HG03045 (cell line): ENCODE data around the gene ZFHX2.
"Not testable (repeated sequence)": the region's sequence is repeated elsewhere in the genome, so short reads cannot be mapped to it uniquely, and the experiment has no call there.

ENCODE experiments used
- ATAC-seq: cut with Tn5 transposase; IDR thresholded peaks from one replicate; pipeline ENCODE4 v1.9.1; 2021; ENCODE audit warnings: mild to moderate bottlenecking, moderate library complexity; ENCODE audit not compliant: unreplicated experiment

Gene ZFHX2

DNA sequence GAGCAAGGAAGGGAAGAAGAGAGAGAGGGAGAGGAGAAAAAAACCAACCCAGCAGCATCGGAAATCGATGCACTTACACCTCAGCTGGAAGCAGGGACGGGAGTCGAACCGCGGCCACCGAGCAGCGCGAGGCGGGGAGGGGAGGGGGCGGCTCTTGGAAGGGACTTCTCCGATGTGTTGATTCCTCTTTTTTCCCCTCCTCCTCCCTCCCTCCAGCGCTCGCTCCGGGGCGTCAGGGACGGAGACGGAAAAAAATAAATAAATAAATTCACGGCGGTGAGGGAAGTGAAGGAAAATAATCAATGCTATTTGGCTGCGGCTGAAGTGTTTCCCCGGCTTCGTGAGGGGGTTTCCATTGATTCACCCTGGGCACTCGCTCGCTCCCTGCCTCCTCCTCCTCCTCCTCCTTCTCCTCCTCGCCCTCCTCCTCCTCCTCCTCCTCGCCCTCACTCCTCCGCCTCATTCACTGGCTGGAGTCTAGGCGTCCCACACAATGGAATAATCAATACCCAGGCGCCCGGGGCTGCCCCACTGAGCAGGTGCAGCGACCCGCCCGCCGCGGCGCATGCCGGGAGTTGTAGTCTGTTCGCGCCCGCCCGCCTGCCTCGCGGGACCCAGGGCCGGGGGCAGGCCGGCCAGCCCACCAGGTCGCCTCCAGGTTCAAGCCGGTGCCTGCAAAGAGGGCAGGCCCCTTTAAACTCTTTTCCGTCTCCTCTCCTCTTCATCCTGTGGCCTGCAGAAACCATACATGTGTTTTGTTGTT is at the start of gene ZFHX2:
TSS of gene ZFHX2 (minus strand) at position 500 of the 763 bp plus-strand sequence. CDS start 16,440 bp downstream, outside the sequence.
- ATAC-seq, result peak; percentile 44

DNA sequence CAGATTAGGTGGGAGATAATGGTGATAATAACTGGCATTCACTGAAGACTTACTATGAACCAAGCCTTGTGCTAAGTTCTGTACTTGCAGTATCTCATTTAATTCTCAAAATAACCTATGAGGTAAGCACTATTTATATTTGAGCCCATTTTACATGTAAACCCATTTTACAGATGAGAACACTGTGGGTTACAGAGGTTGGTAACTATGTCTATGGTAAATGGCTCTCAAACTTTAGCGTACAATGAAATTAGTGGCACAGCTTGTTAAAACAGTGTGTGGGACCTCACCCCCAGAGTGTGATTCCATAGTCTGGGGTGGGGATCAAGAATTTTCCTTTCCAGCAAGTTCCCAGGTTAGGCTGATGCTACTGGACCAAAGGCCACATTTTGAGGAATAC is 49.2 kb upstream of the ZFHX2 start:
- ATAC-seq, result no peak

DNA sequence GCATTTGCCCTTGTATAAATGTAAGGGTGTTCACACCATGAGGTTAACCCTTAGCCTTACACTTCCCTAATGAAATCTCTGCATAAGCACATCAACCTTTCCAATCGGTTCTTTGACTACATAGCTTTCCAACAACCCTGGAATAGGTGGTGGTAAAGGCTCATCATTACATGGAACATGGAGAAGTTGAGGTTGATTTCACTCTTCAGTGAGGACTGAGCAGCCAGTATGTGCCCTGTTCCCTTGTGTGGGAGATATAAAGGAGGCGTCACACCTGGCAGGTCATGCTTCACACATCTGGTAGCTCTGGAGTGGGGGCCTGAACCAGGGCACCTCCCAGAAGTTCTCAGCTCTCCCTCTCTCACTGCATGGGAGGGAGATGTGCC is 48.8 kb upstream of the ZFHX2 start:
- no peak for ATAC-seq

DNA sequence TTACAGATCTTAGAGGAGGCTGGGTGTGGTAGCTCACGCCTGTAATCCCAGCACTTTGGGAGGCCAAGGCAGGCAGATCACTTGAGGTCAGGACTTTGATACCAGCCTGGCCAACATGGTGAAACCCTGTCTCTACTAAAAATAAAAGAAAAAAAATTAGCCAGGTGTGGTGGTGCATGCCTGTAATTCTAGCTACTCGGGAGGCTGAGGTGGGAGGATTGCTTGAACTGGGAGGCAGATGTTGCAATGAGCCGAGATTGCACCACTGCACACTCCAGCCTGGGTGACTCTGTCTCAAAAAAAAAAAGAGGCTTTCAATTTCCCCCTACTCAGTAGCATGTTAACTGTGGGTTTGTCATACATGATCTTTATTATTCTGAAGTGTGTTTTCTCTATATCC is 42.6 kb upstream of the ZFHX2 start:
- ATAC-seq, result not testable (repeated sequence)

DNA sequence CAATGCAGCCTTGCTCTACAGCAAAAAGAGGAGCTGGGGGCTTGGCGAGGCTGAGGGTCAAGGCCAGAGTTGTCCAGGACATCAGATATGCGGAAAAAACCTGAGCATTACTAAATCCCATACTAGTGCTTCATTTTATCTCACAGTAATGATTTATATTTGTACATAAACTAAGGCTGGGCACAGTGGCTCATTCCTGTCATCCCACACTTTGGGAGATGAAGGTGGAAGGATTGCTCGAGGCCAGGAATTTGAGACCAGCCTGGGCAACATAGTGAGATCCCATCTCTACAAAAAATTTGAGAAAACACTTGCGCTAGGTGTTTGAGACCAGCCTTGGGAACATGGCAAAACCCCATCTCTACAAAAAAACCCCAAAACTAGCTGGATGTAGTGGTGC is 38.6 kb upstream of the ZFHX2 start:
- ATAC-seq, result no peak

DNA sequence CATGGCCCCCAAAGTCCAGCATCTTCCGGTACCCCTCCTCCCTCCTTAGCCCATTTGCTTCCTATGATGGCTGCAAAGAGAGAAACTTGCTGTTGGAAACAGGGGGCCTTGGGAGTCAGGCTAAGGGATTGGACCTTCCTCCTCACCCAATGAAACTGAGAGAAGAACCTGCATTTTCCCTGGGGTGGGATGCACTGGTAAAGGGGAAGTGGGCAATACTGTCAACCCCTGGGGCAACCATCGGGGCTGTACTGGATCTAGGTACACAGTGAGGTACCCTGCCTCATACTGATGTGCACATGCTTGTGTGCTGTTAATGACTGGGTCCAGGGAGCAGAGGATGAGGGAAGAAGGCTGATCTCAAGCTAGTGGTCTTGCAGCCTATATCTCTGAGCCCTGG is 38.0 kb upstream of the ZFHX2 start:
- no peak for ATAC-seq

DNA sequence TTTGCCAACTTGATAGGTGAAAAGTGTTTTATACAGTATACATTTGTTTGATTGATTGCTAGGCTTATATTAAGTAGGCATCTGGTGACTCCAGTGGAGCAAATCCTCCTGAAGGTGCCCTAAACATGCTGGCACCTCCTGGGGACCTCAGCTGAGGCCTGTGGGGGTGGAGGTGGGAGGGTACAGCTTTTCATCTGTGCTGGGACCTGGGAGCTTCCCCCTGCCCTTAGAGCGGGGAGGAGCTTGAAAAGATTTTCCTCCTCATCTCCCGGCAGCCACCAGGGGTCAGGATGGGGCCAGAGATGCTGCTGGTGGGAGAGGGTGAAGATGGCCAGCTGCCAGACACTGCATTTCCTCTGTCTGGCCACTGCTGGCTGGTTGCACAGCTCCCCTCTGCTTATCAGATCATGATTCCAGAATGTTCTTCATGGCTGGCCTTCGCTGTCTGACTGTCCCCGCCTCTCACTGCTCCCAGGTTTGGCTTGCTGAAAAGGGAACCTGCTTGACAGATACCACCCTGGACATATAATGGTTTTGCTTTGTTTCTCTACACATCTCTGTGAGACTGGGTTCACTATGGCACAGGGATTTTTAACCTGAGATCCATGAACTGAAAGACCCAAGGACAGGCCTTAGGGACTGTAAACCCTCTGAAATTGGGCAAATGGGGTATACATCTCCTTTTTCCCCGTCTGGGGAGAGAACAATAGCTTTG is 37.5 kb upstream of the ZFHX2 start:
- ATAC-seq, result peak; percentile 73

DNA sequence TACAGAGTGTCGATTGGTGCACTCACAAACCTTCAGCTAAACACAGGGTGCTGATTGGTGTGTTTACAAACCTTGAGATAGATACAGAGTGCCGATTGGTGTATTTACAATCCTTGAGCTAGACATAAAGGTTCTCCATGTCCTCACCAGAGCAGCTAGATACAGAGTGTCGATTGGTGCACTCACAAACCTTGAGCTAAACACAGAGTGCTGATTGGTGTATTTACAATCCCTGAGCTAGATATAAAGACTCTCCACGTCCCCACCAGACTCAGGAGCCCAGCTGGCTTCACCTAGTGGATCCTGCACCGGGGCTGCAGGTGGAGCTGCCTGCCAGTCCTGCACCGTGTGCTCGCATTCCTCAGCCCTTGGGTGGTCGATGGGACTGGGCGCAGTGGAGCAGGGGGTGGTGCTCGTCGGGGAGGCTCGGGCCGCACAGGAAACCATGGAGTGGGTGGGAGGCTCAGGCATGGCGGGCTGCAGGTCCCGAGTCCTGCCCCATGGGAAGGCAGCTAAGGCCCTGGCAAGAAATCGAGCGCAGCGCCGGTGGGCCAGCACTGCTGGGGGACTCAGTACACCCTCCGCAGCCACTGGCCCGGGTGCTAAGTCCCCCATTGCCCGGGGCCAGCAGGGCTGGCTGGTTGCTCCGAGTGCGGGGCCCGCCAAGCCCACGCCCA is 33.1 kb upstream of the ZFHX2 start:
- not testable (repeated sequence) for ATAC-seq

DNA sequence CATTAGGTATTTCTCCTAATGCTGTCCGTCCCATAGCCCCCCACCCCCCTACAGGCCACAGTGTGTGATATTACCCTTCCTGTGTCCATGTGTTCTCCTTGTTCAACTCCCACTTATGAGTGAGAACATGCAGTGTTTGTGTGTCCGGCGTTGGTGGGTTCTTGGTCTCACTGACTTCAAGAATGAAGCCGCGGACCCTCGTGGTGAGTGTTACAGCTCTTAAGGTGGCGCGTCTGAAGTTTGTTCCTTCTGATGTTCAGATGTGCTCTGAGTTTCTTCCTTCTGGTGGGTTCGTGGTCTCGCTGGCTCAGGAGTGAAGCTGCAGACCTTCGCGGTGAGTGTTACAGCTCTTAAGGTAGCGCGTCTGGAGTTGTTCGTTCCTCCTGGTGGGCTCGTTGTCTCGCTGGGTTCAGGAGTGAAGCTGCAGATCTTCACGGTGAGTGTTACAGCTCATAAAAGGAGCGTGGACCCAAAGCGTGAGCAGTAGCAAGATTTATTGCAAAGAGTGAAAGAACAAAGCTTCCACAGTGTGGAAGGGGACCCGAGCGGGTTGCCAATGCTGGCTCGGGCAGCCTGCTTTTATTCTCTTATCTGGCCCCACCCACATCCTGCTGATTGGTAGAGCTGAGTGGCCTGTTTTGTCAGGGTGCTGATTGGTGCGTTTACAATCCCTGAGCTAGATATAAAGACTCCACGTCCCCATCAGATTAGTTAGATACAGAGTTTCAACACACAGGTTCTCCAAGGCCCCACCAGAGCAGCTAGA is 32.4 kb upstream of the ZFHX2 start:
- ATAC-seq, result not testable (repeated sequence)

DNA sequence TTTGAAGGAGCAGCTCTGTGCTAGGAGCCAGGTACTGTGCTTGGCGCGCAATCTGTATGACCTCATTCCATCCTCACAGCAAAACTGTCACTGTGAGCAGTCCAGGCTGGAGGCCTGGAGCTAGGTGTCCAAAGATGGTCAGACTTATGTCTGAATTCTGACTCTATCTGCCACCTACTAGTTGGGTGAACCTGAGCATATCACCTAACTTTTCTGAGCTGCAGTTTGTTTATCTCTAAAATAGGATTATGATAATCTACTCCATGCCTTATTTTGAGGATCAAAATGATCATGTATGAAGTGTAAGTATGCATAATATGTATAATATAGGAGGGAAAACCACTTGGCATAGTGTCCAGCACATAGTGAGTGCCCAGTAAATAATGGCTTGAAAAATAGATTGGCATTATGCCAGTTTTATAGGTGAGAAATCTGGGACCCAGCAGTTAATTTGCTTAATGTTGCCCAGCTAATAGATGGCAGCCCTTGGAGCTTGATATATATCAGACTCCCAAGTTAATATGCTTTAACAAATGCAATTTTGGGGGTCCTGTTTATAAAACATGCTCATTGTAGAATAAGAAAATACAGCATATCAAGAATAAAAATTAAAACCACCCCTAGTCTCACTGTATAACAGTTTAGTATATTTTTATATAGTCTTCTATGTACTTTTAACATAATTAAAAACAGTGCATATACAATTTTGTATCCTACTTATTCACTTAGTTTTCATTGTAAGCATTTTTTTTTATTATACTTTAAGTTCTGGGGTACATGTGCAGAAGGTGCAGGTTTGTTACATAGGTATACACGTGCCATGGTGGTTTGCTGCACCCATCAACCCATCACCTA is 31.6 kb upstream of the ZFHX2 start:
- ATAC-seq, result no peak

DNA sequence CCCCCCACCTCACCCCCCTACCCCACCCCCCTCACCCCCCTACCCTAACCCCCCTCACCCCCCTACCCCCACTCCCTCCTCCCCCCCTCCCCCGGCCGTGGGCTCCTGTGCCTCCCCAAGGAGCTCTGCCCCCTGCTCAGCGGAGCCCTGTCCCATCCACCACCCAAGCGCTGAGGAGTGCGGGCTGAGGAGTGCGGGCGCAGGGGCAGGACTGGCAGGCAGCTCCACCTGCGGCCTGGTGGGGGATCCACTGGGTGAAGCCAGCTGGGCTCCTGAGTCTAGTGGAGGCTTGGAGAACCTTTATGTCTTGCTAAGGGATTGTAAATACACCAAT is 29.4 kb upstream of the ZFHX2 start:
- ATAC-seq, result no peak

DNA sequence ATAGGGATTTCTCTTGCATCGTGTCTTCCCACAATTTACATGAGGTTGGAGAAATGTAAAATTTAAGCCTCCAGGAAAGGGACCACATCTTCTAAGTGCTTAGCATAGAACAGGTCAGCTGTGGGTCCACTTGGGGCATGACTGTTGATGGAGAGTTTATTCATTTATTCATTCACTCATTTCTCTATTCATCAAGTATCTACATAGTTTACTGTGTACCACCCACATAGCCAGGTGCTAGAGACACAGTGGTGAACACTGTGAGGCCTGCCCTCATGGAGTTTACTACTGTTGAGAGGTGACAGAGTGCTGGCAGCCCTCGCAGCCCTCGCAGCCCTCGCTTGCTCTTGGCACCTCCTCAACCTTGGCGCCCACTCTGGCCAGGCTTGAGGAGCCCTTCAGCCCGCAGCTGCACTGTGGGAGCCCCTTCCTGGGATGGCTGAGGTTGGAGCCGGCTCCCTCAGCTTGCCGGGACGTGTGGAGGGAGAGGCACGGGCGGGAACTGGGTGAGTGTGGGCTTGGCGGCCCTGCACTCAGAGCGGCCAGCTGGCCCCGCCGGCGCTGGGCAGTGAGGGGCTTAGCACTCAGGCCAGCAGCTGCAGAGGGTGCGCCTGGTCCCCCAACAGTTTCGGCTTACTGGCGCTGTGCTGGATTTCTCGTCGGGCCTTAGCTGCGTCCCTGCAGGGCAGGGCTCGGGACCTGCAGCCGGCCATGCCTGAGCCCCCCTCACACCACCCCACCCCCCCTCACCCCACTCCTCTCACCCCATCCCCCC is 28.8 kb upstream of the ZFHX2 start:
- no peak for ATAC-seq

DNA sequence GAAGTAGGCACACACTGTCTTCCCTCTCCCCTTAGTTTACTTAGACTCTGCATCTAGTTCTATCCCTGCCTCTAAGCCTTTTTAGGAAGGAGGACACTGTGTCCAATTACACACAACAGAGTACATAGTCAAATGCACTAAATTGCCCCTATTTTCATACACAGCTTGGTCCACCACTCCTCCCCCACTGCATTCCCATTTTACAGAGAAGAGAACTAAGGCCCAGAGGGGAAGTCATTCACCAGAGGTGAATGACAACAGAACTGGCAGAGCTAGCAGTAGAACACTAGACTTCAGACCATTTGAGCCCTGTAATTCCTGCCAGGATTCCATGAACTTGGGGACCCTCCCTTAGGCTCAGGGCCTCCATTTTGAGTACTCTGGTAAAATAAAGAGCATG is 28.2 kb upstream of the ZFHX2 start:
- no peak for ATAC-seq

DNA sequence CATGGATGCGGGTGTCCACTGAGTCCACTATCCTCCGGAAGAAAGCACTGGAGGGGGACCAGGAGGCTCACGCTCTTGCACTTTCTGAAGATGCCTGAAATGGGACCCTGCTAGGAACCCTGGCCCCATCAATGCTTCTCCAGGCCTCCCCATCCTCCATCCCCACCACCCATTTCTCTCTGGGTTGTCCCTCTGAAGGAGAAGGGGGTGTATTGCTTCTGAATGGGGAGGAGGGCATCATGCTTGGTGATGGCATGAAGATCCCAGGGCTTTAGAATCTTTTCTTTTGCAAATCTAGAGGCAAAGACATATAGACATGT is 27.7 kb upstream of the ZFHX2 start:
- no peak for ATAC-seq

DNA sequence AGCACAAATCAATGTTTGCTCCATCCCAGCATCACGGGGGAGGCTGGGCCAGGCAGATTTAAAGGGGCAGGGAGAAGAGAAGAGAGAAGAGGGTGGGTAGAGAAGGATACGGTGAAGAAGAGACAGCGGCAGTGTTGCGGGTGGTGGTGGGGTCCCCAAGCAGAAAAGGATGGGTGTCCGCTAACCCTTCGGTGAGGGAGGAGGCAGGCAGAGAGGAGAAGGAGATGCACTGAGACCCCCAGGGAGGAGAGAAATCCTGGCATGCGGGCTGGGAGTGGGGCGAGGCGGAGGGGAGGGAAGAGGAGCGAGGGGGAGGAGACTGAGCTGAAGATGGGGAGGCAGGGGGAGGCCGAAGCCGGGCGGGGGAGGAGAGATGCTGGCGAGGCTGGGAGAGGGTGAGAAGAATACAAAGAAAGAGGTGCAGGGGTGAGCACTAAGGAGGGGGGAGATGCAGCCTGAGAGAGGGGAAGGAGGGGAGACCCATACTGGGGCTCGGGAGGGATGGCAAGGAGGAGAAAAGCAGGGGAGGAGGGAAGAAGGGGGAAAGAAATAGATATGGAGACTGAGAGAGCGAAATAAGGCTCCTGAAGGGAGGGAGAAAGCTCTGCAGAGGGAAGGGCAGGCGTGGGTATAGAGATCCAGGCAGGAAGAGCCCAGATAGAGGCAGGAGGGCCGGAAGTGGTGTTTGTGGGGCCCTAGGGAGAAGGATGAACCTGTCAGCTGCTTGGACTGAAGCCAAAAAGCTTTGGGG is 27.2 kb upstream of the ZFHX2 start, which contains the start of gene JPH4:
TSS of gene JPH4 (minus strand) at position 231 of the 751 bp plus-strand sequence. CDS start 1,337 bp downstream, outside the sequence.
- no peak for ATAC-seq

DNA sequence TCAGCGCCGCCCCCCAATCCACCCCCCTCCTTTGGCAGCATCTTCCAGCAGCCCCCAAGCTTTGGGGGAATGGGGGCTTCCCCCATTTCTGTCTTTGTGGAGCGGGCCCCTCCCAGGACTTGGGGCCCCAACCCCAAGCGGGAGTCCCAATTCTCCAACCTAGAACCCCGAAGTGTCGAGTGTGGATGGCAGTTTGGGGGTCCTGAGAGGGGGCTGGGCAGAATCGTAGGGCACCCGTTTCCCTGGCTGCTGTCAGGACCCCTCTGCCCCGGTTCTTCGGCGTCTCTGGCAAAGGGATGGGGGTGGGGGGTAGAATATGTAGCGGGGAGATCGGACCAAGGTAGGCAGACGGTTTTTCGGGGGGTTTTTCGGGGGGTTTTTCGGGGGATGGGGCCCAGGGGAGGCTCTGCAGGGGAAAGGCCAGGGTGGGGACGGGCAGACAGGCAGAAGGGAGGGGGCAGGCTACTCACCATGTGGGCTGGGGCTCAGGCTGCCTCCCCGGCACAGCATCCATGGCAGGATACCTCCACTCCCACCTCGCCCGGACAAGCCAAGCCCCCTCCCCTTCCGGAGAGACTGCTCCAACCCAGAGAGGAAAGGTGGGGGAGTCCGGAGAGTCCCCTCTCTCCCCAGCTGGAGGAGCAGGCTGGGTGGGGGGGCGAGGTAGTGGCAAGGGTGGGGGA is 26.3 kb upstream of the ZFHX2 start:
- ATAC-seq, result no peak

DNA sequence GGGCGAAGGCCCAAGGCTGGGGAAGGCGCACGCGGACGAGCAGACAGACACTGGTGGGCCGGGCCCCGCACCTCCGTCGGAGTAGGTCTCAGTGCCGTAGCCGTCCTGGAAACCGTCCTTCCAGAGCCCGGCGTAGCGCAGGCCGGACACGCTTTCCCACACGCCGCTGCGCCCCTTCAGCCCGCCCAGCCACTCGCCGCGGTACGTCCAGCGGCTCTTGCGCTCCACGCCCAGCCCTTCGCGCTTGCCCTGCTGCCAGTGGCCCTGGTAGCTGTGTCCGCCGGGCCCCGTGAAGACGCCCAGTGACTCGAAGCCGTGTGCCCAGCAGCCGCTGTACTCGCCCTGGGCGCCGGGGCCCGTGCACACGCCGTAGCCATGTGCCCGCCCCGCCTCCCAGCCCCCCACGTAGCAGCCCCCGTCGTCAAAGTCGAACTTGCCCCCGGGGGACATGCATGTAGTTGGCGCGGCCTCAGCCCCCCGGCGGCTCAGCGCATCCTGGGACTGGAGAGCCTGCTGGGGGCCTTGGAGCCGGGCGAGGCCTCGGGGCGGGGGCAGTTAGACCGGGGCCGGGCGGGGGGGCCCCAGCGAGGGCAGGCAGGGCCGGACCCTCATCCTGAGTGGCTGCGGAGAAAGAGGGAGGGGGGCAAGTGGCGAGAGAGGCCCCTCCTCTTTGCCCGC is 25.6 kb upstream of the ZFHX2 start:
- ATAC-seq, result no peak
